ENCODE results near the gene HOXD10.

The HOXD10 gene

GRCh38 chr2:176145085-176145969 is 28.7 kb downstream of the HOXD10 start:
- H3K4me3 ChIP-seq (replicated peaks in 1 of 2; ENCODE audit: low read depth in 2 of 2, low read length in 2 of 2) = no peak overlapping the region
- TF ChIP-seq, protein P1, sequence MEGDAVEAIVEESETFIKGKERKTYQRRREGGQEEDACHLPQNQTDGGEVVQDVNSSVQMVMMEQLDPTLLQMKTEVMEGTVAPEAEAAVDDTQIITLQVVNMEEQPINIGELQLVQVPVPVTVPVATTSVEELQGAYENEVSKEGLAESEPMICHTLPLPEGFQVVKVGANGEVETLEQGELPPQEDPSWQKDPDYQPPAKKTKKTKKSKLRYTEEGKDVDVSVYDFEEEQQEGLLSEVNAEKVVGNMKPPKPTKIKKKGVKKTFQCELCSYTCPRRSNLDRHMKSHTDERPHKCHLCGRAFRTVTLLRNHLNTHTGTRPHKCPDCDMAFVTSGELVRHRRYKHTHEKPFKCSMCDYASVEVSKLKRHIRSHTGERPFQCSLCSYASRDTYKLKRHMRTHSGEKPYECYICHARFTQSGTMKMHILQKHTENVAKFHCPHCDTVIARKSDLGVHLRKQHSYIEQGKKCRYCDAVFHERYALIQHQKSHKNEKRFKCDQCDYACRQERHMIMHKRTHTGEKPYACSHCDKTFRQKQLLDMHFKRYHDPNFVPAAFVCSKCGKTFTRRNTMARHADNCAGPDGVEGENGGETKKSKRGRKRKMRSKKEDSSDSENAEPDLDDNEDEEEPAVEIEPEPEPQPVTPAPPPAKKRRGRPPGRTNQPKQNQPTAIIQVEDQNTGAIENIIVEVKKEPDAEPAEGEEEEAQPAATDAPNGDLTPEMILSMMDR (IDR thresholded peaks at IDR 0.05; ENCODE audit: low read depth, low read length) = no peak
- DNase-seq (ENCODE audit: low read depth in 2 of 2) = no peak

GRCh38 chr2:176146101-176146500 is 29.5 kb downstream of the HOXD10 start:
- TF ChIP-seq, protein P1 (IDR thresholded peaks at IDR 0.05; ENCODE audit: low read depth, low read length) = no peak
- no peak for DNase-seq (ENCODE audit: low read depth in 2 of 2)
- H3K4me3 ChIP-seq (replicated peaks in 1 of 2; ENCODE audit: low read depth in 2 of 2, low read length in 2 of 2) = no peak overlapping the region

- DNase-seq (ENCODE audit: low read depth in 2 of 2) = no peak
- TF ChIP-seq, protein P1 (IDR thresholded peaks at IDR 0.05; ENCODE audit: low read depth, low read length) = no peak
- H3K4me3 ChIP-seq (replicated peaks in 1 of 2; ENCODE audit: low read depth in 2 of 2, low read length in 2 of 2) = no peak overlapping the region
Measured at GRCh38 chr2:176146645-176147044, 30.1 kb downstream of the HOXD10 start.

GRCh38 chr2:176147210-176147799 is 30.7 kb downstream of the HOXD10 start:
- TF ChIP-seq, protein P1 (IDR thresholded peaks at IDR 0.05; ENCODE audit: low read depth, low read length) = no peak
- no peak for DNase-seq (ENCODE audit: low read depth in 2 of 2)
- no peak overlapping the region for H3K4me3 ChIP-seq (replicated peaks in 1 of 2; ENCODE audit: low read depth in 2 of 2, low read length in 2 of 2)

DNA sequence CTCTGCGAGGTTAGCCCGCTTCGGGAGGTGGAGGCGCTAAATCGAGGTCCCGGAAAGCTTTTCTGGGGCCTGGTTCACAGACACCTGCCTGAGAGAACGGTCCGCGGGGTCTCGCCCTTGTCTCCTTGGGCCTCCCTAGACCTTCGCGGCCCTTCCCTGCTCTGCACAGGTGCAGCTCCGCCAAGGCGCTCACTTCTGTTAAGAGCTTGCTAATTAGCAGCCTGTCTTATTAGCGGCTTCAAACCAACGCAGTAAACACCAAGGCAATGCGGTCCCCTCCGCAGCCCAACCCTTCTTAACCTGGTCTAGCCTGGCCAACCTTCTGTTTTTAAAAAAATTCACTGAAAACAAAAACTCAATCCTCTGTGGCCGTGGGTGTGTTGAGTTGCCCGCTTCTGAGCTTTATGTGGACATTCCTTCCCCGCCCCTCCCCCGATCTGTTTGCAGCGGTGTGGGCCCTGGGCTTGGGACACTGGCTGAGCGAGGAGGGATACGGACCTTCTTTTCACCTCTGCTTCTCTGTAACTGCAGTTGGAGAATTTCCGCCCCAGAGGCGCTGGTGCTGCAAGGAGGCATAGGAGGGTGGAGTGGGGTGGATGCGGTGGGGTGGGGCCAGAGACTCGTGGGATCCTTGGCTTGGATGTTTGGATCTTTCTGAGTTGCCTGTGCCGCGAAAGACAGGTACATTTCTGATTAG is 31.4 kb downstream of the HOXD10 start:
- H3K4me3 ChIP-seq (replicated peaks in 1 of 2; ENCODE audit: low read depth in 2 of 2, low read length in 2 of 2) = no peak overlapping the region
- no peak for DNase-seq (ENCODE audit: low read depth in 2 of 2)
- TF ChIP-seq, protein P1 (IDR thresholded peaks at IDR 0.05; ENCODE audit: low read depth, low read length) = no peak

GRCh38 chr2:176148751-176149421 is 32.3 kb downstream of the HOXD10 start:
- TF ChIP-seq, protein P1 (IDR thresholded peaks at IDR 0.05; ENCODE audit: low read depth, low read length) = no peak
- no peak overlapping the region for H3K4me3 ChIP-seq (replicated peaks in 1 of 2; ENCODE audit: low read depth in 2 of 2, low read length in 2 of 2)
- no peak for DNase-seq (ENCODE audit: low read depth in 2 of 2)
